BE2C (cell line): ENCODE data around the gene ZBTB25.
A peak's percentile ranks its signal among the peaks of the same experiment; 100 is the strongest.

Source experiments
- DNase-seq: peaks from one replicate; pipeline ENCODE4 v3.0.0-alpha.2; 2020
- H3K27me3 ChIP-seq: fragments of 250-450 bp; sonication (Bioruptor Pico); 2 replicates; pipeline ENCODE4 v1.5.1; 2020; ENCODE audit warnings: mild to moderate bottlenecking
- H3K36me3 ChIP-seq: fragments of 250-450 bp; sonication (Bioruptor Pico); 2 replicates; pipeline ENCODE4 v1.5.1; 2020; ENCODE audit warnings: mild to moderate bottlenecking
- H3K4me1 ChIP-seq: fragments of 250-450 bp; sonication (Bioruptor Pico); 2 replicates; pipeline ENCODE4 v1.5.1; 2020
- H3K4me3 ChIP-seq: 2 replicates; pipeline ENCODE4 v1.5.1; 2011; ENCODE audit warnings: low read depth, low read length
- H3K9me3 ChIP-seq: fragments of 250-450 bp; sonication (Bioruptor Pico); 2 replicates; pipeline ENCODE4 v1.5.1; 2020
- CTCF ChIP-seq: IDR thresholded peaks from 2 replicates; pipeline ENCODE4 v1.5.1; 2012; ENCODE audit warnings: mild to moderate bottlenecking, low read depth, low read length

ZBTB25 gene

GRCh38 chr14:64465191-64465822, 38.3 kb downstream of the ZBTB25 start, which contains the start of gene AKAP5:
Gene AKAP5, plus strand, starts transcription at chr14:64465499. Its CDS starts 2,896 bp downstream, at chr14:64468395.
- DNase-seq, result peak; percentile 90
- H3K27me3 ChIP-seq, result no peaks in the 10 kb centered on the region
- no peak for TF ChIP-seq CTCF
- H3K9me3 ChIP-seq, result no peaks in the 10 kb centered on the region
- H3K4me3 ChIP-seq, result peak within 1 kb of the TSS; percentile 79
- H3K36me3 ChIP-seq, result peaks cover 15% of the 10 kb centered on the region
- H3K4me1 ChIP-seq, result peaks cover 13% of the 10 kb centered on the region

- peaks cover 13% of the 10 kb centered on the region for H3K4me1 ChIP-seq
- TF ChIP-seq CTCF, result no peak
- DNase-seq, result no peak
- H3K4me3 ChIP-seq, result peak overlapping the region; percentile 64
- H3K36me3 ChIP-seq, result peaks cover 11% of the 10 kb centered on the region
- no peaks in the 10 kb centered on the region for H3K9me3 ChIP-seq
- H3K27me3 ChIP-seq, result no peaks in the 10 kb centered on the region
Measured at GRCh38 chr14:64464651-64465050, 39.0 kb downstream of the ZBTB25 start.

- no peak for TF ChIP-seq CTCF
- Histone ChIP-seq H3K27me3 (no peaks in the 10 kb centered on the region), H3K4me3 (no peak overlapping the region), H3K4me1 (peaks cover 13% of the 10 kb centered on the region), H3K9me3 (no peaks in the 10 kb centered on the region), H3K36me3 (peaks cover 18% of the 10 kb centered on the region)
- no peak for DNase-seq
Measured at GRCh38 chr14:64463873-64464272, 39.8 kb downstream of the ZBTB25 start.

GRCh38 chr14:64463195-64463594, 40.4 kb downstream of the ZBTB25 start:
- DNase-seq, result no peak
- no peak for TF ChIP-seq CTCF
- H3K9me3 ChIP-seq, result no peaks in the 10 kb centered on the region
- no peak overlapping the region for H3K4me3 ChIP-seq
- H3K4me1 ChIP-seq, result peaks cover 13% of the 10 kb centered on the region
- peaks cover 22% of the 10 kb centered on the region for H3K36me3 ChIP-seq
- H3K27me3 ChIP-seq, result no peaks in the 10 kb centered on the region

GRCh38 chr14:64461221-64461620, 42.4 kb downstream of the ZBTB25 start:
- no peak for DNase-seq
- no peak overlapping the region for H3K4me3 ChIP-seq
- TF ChIP-seq CTCF, result no peak
- H3K9me3 ChIP-seq, result no peaks in the 10 kb centered on the region
- peaks cover 4% of the 10 kb centered on the region; the same call in 1 of the 2 replicates for H3K4me1 ChIP-seq
- peaks cover 37% of the 10 kb centered on the region for H3K36me3 ChIP-seq
- H3K27me3 ChIP-seq, result no peaks in the 10 kb centered on the region

GRCh38 chr14:64459405-64460136, 44.1 kb downstream of the ZBTB25 start:
- DNase-seq, result no peak
- Histone ChIP-seq H3K9me3 (no peaks in the 10 kb centered on the region), H3K36me3 (peaks cover 54% of the 10 kb centered on the region), H3K4me3 (no peak overlapping the region), H3K27me3 (no peaks in the 10 kb centered on the region), H3K4me1 (peaks cover 2% of the 10 kb centered on the region; the same call in 1 of the 2 replicates)
- TF ChIP-seq CTCF, result no peak
